GM23248 (cell line): ENCODE data around the gene GM2A. TPM values are rescaled to one million over a fixed set of nuclear protein-coding genes. Genes with fewer than 3 reads are reported as not detected.
"Not testable (repeated sequence)": the region's sequence is repeated elsewhere in the genome, so short reads cannot be mapped to it uniquely, and the experiment has no call there.

Experiments used
- DNase-seq: peaks from one replicate; pipeline ENCODE4 v3.0.0-alpha.2; 2015
- H2AFZ ChIP-seq: fragments of 200-600 bp; sonication (generic); 2 replicates; pipeline ENCODE4 v1.6.1; 2016; ENCODE audit warnings: antibody characterized with exemption
- H3F3A ChIP-seq: fragments of 200-600 bp; sonication (generic); 2 replicates; pipeline ENCODE4 v1.6.1; 2016; ENCODE audit warnings: mild to moderate bottlenecking, antibody characterized with exemption, mixed run types; ENCODE audit not compliant: insufficient read depth
- H3K27ac ChIP-seq: fragments of 200-600 bp; sonication (generic); 2 replicates; pipeline ENCODE4 v1.5.1; 2016; ENCODE audit warnings: mild to moderate bottlenecking
- H3K27me3 ChIP-seq: fragments of 200-600 bp; sonication (generic); replicated peaks from 2 replicates; pipeline ENCODE4 v1.6.1; 2016; ENCODE audit warnings: mild to moderate bottlenecking; ENCODE audit not compliant: insufficient read depth
- H3K36me3 ChIP-seq: fragments of 200-600 bp; sonication (generic); 2 replicates; pipeline ENCODE4 v1.6.1; 2016; ENCODE audit warnings: low read depth, mild to moderate bottlenecking
- H3K4me1 ChIP-seq: fragments of 200-600 bp; sonication (generic); 2 replicates; pipeline ENCODE4 v1.6.1; 2016; ENCODE audit warnings: mild to moderate bottlenecking; ENCODE audit not compliant: insufficient read depth
- H3K4me2 ChIP-seq: fragments of 200-600 bp; sonication (generic); one replicate; pipeline ENCODE4 v1.6.1; 2016; ENCODE audit warnings: mild to moderate bottlenecking; ENCODE audit not compliant: unreplicated experiment
- H3K4me3 ChIP-seq: fragments of 200-600 bp; sonication (generic); 2 replicates; pipeline ENCODE4 v1.5.1; 2016; ENCODE audit warnings: mild to moderate bottlenecking
- H3K79me2 ChIP-seq: fragments of 200-600 bp; sonication (generic); 2 replicates; pipeline ENCODE4 v1.6.1; 2016; ENCODE audit warnings: mild to moderate bottlenecking; ENCODE audit not compliant: insufficient read depth
- H3K9ac ChIP-seq: fragments of 200-600 bp; sonication (generic); 2 replicates; pipeline ENCODE4 v1.6.1; 2016; ENCODE audit warnings: mild to moderate bottlenecking
- H3K9me2 ChIP-seq: fragments of 200-600 bp; sonication (generic); 2 replicates; pipeline ENCODE4 v1.6.1; 2016; ENCODE audit warnings: mixed run types, mild to moderate bottlenecking, moderate library complexity; ENCODE audit not compliant: insufficient read depth
- H3K9me3 ChIP-seq: fragments of 200-600 bp; sonication (generic); one replicate; pipeline ENCODE4 v1.6.1; 2017; ENCODE audit warnings: low read depth
- H4K20me1 ChIP-seq: fragments of 200-600 bp; sonication (generic); 2 replicates; pipeline ENCODE4 v1.6.0; 2016; ENCODE audit not compliant: insufficient read depth
- EZH2 ChIP-seq: fragments of 200-600 bp; sonication (generic); IDR thresholded peaks from 2 replicates; pipeline ENCODE4 v1.6.1; 2018; ENCODE audit warnings: antibody characterized with exemption, mild to moderate bottlenecking; ENCODE audit not compliant: insufficient read depth, poor library complexity, severe bottlenecking
- EZH2phosphoT487 ChIP-seq: fragments of 200-600 bp; sonication (generic); IDR thresholded peaks from 2 replicates; pipeline ENCODE4 v1.6.1; 2018; ENCODE audit warnings: antibody characterized with exemption, moderate library complexity, mild to moderate bottlenecking, low read depth; ENCODE audit not compliant: insufficient read depth
- WGBS, 2 experiments: methylation state at CpG; one replicate each; pipeline ENCODE4 v1.1.6; 2015 to 2017; ENCODE audit warnings: low lambda C conversion rate in 2 of 2, low coverage in 1 of 2; ENCODE audit errors: missing lambda C conversion rate in 2 of 2; 5-methylcytosine and 5-hydroxymethylcytosine counted together
- in situ Hi-C: fragments of 300-500 bp; cut with MboI; formaldehyde crosslinking; loops from 2 replicates; pipeline ENCODE4 v1.15.0; 2020
- polyA plus RNA-seq: library from polyadenylated mRNA; unstranded; fragments of >200 nt; fragmentation: Nextera tagmentation; extraction: Ambion mirVana; gene quantifications from 2 replicates; pipeline ENCODE4 v1.2.1, GENCODE V29; 2016
- total RNA-seq: library from RNA; depleted of rRNA; stranded (reverse); fragments of >200 nt; shearing (Covaris generic); gene quantifications from 2 replicates; pipeline ENCODE4 v1.2.3, GENCODE V29; 2014

Gene GM2A
- total and polyA plus RNA-seq, 2 experiments from 2014 or later = 11.2 to 23.5 TPM

DNA sequence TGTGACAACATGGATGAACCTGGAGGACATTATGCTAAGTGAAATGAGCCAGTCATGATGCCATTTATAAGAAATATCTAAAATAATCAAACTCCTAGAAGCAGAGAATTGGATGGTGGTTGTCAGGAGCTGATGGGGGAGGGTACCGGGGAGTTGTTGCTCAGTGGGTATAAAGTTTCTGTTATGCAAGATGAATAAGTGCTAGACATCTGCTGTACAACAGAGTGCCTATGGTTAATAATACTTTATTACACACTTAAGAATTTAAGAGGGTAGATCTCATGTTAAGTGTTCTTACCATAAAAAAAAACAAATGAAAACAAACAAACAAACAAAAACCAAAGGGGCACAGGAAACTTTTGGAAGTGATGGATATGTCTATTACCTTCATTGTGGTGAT is 16.1 kb upstream of the GM2A start:
- no peak overlapping the region for H3K4me3 ChIP-seq
- no peaks in the 10 kb centered on the region for H3F3A ChIP-seq
- H3K4me2 ChIP-seq = no peak overlapping the region
- no peaks in the 10 kb centered on the region for H3K36me3 ChIP-seq
- no peak overlapping the region for H3K27ac ChIP-seq
- H3K9me2 ChIP-seq = no peaks in the 10 kb centered on the region
- no peak overlapping the region for H2AFZ ChIP-seq
- no peaks in the 10 kb centered on the region for H4K20me1 ChIP-seq
- no peak for DNase-seq
- no peak for TF ChIP-seq EZH2
- TF ChIP-seq EZH2phosphoT487 = no peak
- no peaks in the 10 kb centered on the region for H3K4me1 ChIP-seq
- H3K27me3 ChIP-seq = 0 out of 2 replicates have a peak, but pooled peaks cover 6% of the 10 kb centered on the region
- H3K9me3 ChIP-seq = no peaks in the 10 kb centered on the region
- in situ Hi-C loops = no loop called here
- no peak overlapping the region for H3K9ac ChIP-seq
- 91 to 93% methylated on average over 1 of the region's 1 CpG for WGBS, 2 experiments
- no peaks in the 10 kb centered on the region for H3K79me2 ChIP-seq

DNA sequence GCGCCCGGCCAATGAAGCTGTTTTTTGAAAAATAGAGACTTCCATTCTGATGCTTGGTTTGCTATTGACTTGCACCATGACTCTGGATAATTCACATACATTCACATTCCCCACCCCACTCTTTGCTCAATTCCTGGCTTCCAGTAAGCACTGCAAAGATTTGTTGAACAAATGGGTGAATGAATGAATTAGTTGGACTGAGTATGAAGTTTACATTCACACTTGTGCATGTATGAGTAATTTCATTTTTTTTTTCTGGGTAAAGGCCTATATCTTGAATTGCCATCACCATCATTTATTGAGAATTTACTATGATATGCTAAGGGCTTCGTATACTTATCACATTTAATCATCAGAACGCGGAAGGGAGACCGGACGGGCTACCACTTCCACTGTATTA is 15.3 kb upstream of the GM2A start:
- no peak overlapping the region for H3K4me3 ChIP-seq
- H3K4me1 ChIP-seq = no peaks in the 10 kb centered on the region
- H3F3A ChIP-seq = no peaks in the 10 kb centered on the region
- H2AFZ ChIP-seq = no peak overlapping the region
- DNase-seq = no peak
- H3K27me3 ChIP-seq = no peaks in the 10 kb centered on the region
- no peak overlapping the region for H3K27ac ChIP-seq
- H3K9me2 ChIP-seq = no peaks in the 10 kb centered on the region
- in situ Hi-C loops = no loop called here
- H4K20me1 ChIP-seq = no peaks in the 10 kb centered on the region
- no peaks in the 10 kb centered on the region for H3K79me2 ChIP-seq
- no peak overlapping the region for H3K4me2 ChIP-seq
- no peaks in the 10 kb centered on the region for H3K9me3 ChIP-seq
- 91 to 92% methylated on average over 7 of the region's 7 CpGs for WGBS, 2 experiments
- TF ChIP-seq EZH2 = no peak
- TF ChIP-seq EZH2phosphoT487 = no peak
- no peak overlapping the region for H3K9ac ChIP-seq
- no peaks in the 10 kb centered on the region for H3K36me3 ChIP-seq

DNA sequence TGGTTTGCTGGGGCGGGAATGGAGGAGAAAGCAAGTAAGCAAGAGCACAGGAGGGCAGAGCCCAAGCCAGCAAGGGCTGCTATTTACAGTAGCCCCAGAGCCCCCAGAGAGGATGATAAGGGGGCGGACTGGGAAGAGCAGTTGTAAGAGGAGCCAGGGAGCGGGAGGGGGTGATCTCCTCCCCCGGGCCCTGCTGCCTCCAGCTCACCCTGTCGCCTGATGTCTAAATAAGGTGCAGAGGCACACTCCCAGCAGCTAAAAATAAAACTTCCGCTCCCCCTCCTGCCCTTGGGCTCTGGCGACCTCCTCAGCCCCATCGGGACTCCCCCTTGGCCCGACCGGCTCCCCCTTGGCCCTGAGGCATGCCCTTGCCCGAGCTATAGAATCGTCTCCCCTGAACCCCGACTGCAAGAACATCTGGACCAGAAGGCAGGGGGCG is 14.7 kb upstream of the GM2A start:
- H3K4me2 ChIP-seq = no peak overlapping the region
- no peak for DNase-seq
- H3K79me2 ChIP-seq = no peaks in the 10 kb centered on the region
- H3K4me1 ChIP-seq = no peaks in the 10 kb centered on the region
- H3K27me3 ChIP-seq = no peaks in the 10 kb centered on the region
- H3K27ac ChIP-seq = no peak overlapping the region
- no peaks in the 10 kb centered on the region for H3K9me2 ChIP-seq
- H3K9ac ChIP-seq = no peak overlapping the region
- H4K20me1 ChIP-seq = no peaks in the 10 kb centered on the region
- H3K9me3 ChIP-seq = no peaks in the 10 kb centered on the region
- no peaks in the 10 kb centered on the region for H3K36me3 ChIP-seq
- H3F3A ChIP-seq = no peaks in the 10 kb centered on the region
- H3K4me3 ChIP-seq = no peak overlapping the region
- 63% methylated on average over 14 of the region's 14 CpGs for WGBS, 2 experiments
- in situ Hi-C loops = no loop called here
- no peak for TF ChIP-seq EZH2
- no peak for TF ChIP-seq EZH2phosphoT487
- no peak overlapping the region for H2AFZ ChIP-seq

GRCh38 chr5:151239237-151239861 is 13.6 kb upstream of the GM2A start:
- H3K9ac ChIP-seq = no peak overlapping the region
- in situ Hi-C loops = no loop called here
- H3K4me2 ChIP-seq = peak overlapping the region; percentile 38
- no peaks in the 10 kb centered on the region for H3K4me1 ChIP-seq
- no peaks in the 10 kb centered on the region for H3K36me3 ChIP-seq
- peak; percentile 79 for DNase-seq
- no peaks in the 10 kb centered on the region for H4K20me1 ChIP-seq
- no peaks in the 10 kb centered on the region for H3K79me2 ChIP-seq
- WGBS, 2 experiments = 12 to 14% methylated on average over 17 of the region's 17 CpGs
- H3K9me2 ChIP-seq = no peaks in the 10 kb centered on the region
- H2AFZ ChIP-seq = peak overlapping the region; percentile 32; the same call in 1 of the 2 replicates
- H3K27ac ChIP-seq = no peak overlapping the region
- H3K9me3 ChIP-seq = no peaks in the 10 kb centered on the region
- H3K27me3 ChIP-seq = no peaks in the 10 kb centered on the region
- TF ChIP-seq EZH2phosphoT487 (no peak), EZH2 (no peak)
- H3K4me3 ChIP-seq = peak overlapping the region; percentile 33; the same call in 1 of the 2 replicates
- no peaks in the 10 kb centered on the region for H3F3A ChIP-seq

DNA sequence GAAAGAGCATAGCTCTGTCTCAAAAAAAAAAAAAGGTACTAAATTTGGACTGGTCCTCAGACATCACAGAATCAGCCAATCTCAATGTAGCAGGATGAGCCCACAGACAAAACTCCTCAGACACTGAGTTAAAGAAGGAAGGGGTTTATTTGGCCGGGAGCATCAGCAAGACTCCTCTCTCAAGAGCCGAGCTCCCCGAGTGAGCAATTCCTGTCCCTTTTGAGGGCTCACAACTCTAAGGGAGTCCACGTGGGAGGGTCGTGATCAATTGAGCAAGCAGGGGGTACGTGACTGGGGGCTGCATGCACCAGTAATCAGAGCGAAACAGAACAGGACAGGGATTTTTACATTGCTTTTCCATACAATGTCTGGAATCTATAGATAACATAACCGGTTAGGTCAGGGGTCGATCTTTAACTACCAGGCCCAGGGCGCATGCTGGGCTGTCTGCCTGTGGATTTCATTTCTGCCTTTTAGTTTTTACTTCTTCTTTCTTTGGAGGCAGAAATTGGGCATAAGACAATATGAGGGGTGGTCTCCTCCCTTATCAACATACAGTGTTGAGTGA is 12.6 kb upstream of the GM2A start:
- H3K27me3 ChIP-seq, H3K27ac ChIP-seq, DNase-seq, H4K20me1 ChIP-seq, H3K36me3 ChIP-seq, H3K9ac ChIP-seq, H3F3A ChIP-seq, H3K79me2 ChIP-seq, in situ Hi-C loops, H3K4me1 ChIP-seq, H3K4me2 ChIP-seq, H3K9me2 ChIP-seq, H3K4me3 ChIP-seq, H3K9me3 ChIP-seq, H2AFZ ChIP-seq: not testable (repeated sequence)
- 77 to 81% methylated on average over 10 of the region's 10 CpGs for WGBS, 2 experiments
